Heart left ventricle (tissue), 13 donors: Measurements from ENCODE around the gene IPP.

ENCODE experiments used
- POLR2A ChIP-seq, 2 donors: fragments of 450-650 bp; IDR thresholded peaks; one replicate each; pipeline ENCODE4 v1.6.1; 2017; ENCODE audit warnings: antibody characterized with exemption in 2 of 2, mild to moderate bottlenecking in 2 of 2, moderate library complexity in 2 of 2
- TF ChIP-seq, protein P1 (sequence below), 12 donors: fragments of 200-600 bp; sonication (generic) in 4 of 12; IDR thresholded peaks; one replicate each; pipeline versions ENCODE4 v1.5.0 to v1.8.0; 2018 to 2022; ENCODE audit warnings: antibody characterized with exemption in 12 of 12, mild to moderate bottlenecking in 5 of 12
- donor health status: ischemic (EF 13 %, LVEDD 7.1; RV severe dilation, severe dysfunction).
- donor health status: DM: no; HTN: yes; CAD: no.
- donor health status: DM: no; HTN: no; CAD: no.
- donor health status: ischemic (EF 25% LVEDD 6.9; RV normal size, moderate dysfunction).
- donor health status: ischemic (EF 25% LVEDD 5.7; RV mildly dilated, moderate dysfunction).
- donor health status: ischemic (EF 35%, LVEDD 5.7; RV mildly dilated, moderate dysfunction).
- donor health status: nonischemic (EF 11% LVEDD 7.7; RV severe dilation, severe dysfunction).
- donor health status: DM: yes; HTN: yes; CAD: no.
- donor health status: PGD.
- donor health status: ischemic (EF 29% LVEDD 5.4; RV normal size, mild dysfunction).
- donor health status: nonischemic (EF 23%, LVEDD 6.1; RV moderate dilation, normal function).

DNA sequence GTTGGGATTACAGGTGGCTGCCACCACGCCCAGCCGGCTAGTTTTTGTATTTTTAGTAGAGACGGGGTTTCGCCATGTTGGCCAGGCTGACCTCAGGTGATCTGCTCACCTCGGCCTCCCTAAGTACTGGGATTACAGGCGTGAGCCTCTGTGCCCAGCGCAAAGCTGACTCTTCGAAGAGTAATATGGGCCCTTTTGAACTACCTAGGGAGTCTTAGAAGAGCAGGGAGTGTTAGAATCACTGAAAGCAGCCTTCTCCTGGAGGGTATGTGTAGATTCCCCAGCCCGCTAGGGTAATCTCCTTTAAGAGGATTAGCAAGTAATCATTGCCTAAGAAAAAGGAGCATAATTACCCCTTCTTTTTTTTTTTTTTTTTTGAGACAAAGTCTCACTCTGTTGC, 46.5 kb upstream of the IPP start:
- TF ChIP-seq POLR2A (IDR thresholded peaks at IDR 0.05): no peak
- TF ChIP-seq, protein P1, sequence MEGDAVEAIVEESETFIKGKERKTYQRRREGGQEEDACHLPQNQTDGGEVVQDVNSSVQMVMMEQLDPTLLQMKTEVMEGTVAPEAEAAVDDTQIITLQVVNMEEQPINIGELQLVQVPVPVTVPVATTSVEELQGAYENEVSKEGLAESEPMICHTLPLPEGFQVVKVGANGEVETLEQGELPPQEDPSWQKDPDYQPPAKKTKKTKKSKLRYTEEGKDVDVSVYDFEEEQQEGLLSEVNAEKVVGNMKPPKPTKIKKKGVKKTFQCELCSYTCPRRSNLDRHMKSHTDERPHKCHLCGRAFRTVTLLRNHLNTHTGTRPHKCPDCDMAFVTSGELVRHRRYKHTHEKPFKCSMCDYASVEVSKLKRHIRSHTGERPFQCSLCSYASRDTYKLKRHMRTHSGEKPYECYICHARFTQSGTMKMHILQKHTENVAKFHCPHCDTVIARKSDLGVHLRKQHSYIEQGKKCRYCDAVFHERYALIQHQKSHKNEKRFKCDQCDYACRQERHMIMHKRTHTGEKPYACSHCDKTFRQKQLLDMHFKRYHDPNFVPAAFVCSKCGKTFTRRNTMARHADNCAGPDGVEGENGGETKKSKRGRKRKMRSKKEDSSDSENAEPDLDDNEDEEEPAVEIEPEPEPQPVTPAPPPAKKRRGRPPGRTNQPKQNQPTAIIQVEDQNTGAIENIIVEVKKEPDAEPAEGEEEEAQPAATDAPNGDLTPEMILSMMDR (IDR thresholded peaks at IDR 0.05): no peak
